Esophagus mucosa (tissue), 1 donor: ENCODE measurements around the gene RALGDS. TPM values are rescaled to one million over a fixed set of nuclear protein-coding genes. Genes with fewer than 3 reads are reported as not detected.
A peak's percentile ranks its signal among the peaks of the same experiment; 100 is the strongest.

Experiments
- ATAC-seq: fragments of 200-7000 bp; cut with Tn5 transposase; one replicate; pipeline ENCODE4 v1.9.1; 2020
- total RNA-seq: library from RNA; stranded (reverse); gene quantifications from one replicate; pipeline ENCODE4 v1.2.4, GENCODE V29; 2023
- donor health status: DM: yes; HTN: yes; CAD: no.

The RALGDS gene
- total RNA-seq, 1 donor from 2014 or later: 35.0 TPM

DNA sequence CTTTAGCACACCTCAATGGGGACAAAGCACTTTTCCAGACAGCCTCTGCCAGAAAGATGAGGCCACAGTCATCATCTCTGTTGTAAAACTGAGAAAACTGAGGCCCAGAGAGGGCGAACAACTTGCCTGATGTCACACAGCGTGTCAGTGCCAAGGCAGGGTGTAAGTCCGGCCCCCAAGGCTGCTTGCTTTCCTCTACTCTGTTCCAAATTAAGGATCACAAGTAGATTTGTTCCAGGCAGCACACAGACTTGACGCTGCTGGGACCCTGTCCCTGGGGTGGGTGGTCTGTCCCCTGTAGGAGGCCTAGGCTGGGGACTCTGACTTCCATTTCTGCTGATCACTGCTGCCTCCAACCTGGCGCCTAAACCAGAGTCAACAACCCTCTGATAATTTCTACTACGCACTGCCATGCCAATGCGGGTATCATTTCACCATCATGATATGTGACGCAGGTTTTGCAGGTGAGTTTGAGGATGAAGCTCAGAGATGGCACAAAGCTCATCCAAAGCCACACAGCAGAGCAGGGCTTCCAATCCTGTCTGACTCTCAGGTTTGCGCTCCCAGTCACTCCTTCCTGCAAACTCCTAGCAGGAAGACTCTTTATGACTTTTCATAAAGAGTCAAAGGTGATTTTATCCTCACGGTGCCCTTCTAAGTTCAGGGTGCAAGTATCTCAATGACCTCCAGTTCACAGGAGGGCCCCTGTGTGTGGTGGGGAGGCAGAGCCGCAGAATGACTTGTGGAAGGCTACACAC lies 13.5 kb upstream of the RALGDS start:
- ATAC-seq: peak; percentile 0

GRCh38 chr9:133133681-133134387 lies 12.8 kb upstream of the RALGDS start:
- ATAC-seq: peak; percentile 85

GRCh38 chr9:133132174-133132573 lies 11.1 kb upstream of the RALGDS start:
- no peak for ATAC-seq

DNA sequence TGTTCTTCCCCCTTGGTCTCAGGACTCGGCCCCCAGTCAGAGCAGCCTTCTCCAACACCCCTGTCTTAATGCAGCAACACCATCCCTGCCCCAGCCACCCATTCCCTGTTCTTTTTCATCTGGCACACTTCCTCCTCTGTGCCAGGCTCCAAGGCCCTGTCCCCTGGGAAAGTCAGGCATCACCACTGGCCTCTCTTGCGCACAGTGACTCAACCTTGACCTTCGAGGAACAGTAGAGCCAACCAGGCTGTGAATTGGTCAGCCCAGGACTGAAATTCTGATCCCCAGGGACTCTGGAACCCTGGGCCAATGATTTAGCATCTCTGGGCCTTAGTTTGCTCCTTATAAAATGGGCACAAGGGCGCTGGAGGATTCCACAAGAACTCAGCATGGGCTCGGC lies 10.5 kb upstream of the RALGDS start:
- ATAC-seq: no peak

- no peak for ATAC-seq
Observed at GRCh38 chr9:133130685-133131244, 9.7 kb upstream of the RALGDS start.

DNA sequence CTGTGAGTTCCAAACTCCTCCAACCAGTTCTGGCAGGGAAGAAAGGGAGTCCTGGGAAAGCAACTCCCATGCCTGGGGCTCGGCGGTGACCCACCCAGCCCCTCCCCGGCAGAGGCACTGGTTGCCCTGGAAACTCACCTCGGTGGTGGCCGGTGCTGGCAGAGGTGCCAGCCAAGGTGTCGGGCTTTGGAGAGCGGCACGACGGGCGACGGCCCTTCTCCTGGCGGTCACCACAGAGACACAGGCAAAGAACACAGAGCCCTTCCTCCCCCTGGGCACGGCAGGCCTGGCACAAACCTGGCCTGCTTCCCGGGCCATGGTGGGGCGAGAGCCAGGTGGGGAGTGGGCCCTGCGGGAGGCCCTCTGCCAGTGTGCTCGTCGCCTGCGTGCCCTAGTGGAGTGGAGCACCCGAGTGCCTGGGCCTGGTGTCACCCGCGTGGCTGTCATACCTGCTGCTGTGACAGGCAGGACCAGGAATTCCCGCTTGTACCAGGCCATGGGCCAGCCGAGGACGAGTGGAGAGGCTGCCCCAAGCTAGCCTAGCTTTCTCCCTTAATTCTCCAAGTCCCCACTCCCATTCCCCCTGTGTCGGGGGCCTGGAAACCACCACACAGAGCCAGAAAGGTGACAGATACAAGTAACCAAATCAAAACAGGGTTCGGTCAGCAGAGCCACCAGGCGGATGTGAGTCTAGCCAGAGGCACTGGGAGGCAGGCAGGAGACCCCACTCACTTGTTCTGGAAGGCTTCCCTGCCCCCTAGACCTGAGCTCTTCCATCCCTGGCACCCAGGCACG lies 8.2 kb upstream of the RALGDS start:
- peak; percentile 12 for ATAC-seq

GRCh38 chr9:133128152-133128551 lies 7.1 kb upstream of the RALGDS start:
- no peak for ATAC-seq

- peak; percentile 89 for ATAC-seq
Observed at GRCh38 chr9:133127340-133127981, 6.4 kb upstream of the RALGDS start.

DNA sequence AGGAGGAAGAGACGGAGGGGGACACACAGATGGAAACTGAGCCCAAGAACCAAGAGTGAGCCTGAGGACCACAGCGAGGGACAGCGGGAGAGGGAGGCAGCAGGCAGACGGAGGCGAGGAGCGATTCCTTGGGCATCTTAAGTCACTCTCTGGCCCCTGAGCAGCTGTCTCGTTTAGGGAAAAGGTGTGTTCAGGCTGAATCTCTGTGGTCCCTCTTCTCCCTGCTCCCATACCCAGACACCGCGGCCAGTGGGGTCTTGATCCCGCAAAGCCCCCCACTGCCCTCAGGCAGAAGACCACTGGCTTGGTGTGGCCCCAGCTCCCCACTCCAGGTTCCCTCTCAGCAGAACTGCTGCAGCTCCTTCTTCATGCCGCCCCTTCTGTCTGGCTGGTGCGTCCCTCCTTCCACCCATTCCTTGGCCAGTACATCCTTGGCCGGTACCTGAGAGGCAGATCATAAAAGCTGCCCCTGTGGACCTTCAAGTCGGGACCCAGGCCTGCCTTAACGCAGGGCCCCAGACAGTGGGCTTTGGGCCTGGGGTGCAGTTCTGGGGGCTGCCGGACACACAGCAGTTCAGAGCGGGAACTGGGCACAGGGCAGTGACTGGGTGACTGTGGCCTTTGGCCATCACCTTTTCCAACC lies 5.8 kb upstream of the RALGDS start:
- no peak for ATAC-seq

DNA sequence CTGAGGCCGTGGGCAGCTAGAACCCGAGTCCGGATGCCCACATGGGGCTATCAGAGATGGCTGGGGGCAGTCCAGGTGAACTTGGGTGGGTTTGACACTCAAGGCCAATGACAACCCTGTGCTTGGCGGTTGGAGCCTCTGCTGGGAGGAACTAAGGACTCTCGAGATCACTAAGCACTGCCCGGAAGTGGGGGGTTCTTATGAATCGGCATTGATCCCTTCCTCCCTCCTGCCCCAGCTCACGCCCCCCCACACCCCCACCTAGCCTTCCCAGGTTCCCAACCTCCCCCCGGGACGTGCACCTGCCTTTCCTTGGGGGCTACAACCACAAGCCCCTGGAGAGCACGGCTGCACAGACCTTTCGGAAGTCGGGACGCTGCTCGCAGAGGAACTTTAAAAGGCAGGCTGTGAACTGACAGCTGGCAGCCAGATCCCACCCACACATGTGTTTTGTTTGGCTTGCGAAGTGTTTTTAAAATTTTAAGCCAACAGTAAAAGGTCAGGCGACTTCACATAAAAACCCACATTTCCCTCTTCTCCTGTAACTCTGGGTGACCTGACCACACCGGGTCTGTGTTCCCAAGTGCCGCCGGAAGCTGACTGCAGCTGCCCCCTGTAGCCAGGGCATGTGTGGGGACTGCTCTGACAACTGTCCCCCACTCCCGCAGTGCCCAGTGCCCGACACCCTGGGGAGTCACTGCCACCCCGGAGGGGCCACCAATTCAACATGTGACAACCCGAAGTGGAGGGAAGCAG lies 5.1 kb upstream of the RALGDS start:
- no peak for ATAC-seq

- no peak for ATAC-seq
Observed at GRCh38 chr9:133124907-133125275, 3.9 kb upstream of the RALGDS start.

- no peak for ATAC-seq
Observed at GRCh38 chr9:133124123-133124906, 3.3 kb upstream of the RALGDS start.

DNA sequence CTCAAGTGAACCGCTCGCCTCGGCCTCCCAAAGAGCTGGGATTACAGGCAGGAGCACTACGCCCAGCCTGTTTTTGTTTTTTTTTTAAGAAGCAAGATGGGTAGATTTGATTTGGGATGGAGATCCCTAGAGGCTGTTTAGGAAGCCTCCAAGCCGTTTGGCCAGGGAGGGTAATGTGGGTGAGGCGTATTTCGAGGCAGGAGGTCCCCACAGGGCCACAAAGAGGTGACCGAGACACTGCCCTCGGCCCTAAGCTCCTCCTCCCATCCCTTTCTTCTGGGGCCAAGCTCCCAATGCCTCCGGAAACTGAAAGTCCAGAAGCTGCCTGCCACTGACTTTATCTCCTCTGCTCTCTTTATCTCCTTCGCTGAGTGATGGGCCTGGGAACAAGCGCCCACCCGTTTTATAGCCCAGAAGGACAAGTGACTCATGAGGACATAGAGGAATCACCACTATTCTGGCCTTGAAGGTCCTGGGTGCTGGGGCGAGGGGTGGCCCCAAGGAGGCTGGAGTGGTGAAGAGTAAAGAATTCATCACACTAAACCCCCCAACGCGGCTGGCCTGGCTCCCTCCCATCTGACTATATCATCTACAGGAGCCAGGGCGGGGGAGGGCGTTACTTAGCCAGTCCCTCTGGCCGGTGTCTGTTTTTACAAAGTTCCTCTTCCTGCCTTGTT lies 2.0 kb upstream of the RALGDS start:
- no peak for ATAC-seq

- ATAC-seq: no peak
Observed at GRCh38 chr9:133122605-133122934, 1.5 kb upstream of the RALGDS start.

DNA sequence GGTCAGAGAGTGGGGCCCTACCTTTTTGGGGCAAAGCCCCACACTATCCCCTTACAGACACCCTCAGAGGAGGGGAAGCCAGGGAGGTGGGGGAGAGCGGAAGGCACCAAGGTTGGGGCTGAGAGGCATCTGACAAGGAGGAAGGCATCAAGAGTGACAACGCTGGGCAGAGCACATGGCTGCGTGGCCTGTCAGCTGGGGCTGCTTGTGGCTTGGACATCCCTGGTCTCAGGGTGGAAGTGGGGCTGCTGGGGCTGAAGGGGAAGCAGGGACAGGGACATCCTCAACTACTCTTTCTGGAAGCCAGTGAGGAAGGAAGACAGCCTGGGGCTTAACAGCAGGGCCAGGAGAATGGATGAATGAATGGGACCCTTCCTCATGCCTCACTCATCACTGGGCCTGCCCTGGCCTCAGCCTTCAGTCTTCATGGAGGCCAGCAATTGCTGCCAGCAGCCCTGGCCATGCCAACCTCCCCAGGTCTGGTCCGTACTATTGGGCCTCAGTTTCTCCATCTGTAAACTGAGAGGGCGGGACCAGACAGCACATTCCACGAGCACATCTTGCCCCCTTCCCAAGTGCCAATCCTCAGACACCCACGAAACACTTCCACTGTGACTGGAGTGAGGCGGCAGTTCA lies 993 bp upstream of the RALGDS start:
- no peak for ATAC-seq

- peak; percentile 30 for ATAC-seq
Observed at GRCh38 chr9:133120501-133121197, 391 bp downstream of the RALGDS start.

GRCh38 chr9:133119846-133120500 lies 1.1 kb downstream of the RALGDS start:
- ATAC-seq: peak; percentile 69
